Effector CD8-positive, alpha-beta T cell (primary cell): ENCODE data around the gene XK.

Experiments used
- DNase-seq: peaks from one replicate; lab custom pipeline; 2025; lab: John Stamatoyannopoulos, UW

Gene XK

DNA sequence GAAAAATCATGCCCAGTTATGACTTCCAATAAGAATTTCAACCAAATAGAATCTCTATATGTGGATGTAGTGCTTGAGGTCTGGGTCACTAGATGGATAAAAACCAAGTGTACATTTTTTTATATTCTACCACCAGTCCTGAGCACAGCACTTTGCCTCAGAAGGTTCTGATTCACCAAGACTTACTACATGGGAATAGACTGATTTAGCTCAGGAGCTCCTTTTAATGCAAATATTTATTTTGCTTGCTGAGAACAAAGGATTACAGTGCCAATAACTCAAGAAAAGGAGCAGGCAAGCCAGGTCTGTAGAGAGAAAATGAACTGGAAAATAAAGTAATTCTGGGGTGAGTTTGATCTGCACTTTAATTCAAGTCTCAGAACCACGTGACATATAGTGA lies 6.4 kb upstream of the XK start:
- DNase-seq: no peak

DNA sequence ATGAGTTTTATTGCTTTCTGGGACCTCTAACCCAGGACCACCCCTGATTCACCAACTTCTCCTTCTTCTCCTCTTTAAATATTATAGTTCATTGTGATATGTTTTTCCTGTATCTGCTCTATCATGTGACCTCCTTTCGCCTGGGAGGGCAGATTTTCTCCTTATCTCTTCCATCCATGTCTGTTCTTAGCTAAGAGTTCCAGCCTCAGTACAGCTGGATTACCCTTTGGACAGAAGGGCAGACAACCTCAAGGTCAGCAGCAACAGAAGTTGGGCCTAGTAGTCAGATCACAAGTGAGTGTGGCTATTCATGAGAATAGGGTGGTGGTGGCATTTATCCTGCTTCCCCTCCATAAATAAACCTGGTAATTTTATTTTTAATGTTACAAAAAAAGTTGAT lies 5.7 kb upstream of the XK start:
- no peak for DNase-seq

DNA sequence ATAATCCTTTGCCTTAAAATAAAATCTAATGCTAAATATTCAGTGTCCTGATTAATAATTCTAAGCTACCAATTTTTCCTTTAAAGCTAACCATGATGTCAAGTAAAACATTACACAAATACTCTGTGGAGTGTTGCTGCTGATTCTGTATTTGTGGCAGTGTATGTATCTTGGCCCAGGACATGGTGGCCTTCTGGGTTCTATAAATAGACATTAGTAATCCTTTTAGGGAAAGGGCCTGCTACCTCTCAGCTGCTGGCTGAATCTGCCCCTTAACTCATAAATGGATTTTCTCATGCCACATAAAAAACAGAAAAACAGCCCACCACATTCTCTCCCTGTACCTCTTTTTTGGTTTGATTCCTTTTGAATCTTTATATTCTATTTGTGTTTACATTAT lies 1.2 kb upstream of the XK start:
- no peak for DNase-seq

DNA sequence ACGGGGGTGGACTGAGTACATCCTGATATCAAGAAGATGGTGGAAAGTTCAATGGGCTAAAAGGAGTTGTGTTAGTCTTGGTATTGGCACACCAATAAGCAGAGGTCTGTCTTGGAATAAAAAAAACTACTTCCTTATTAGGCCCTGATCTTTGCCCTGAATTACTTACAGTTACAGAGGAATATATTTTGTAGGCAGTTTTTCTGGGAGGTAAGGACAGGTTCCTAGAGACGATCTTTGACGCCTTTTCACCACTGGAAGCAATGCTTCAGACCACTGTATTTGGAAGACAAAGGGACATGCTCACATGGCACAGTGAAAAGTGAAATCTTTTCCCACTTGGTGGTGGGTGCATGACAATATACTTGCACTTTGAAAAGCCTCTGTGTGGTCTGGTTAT lies 618 bp upstream of the XK start:
- DNase-seq: no peak

DNA sequence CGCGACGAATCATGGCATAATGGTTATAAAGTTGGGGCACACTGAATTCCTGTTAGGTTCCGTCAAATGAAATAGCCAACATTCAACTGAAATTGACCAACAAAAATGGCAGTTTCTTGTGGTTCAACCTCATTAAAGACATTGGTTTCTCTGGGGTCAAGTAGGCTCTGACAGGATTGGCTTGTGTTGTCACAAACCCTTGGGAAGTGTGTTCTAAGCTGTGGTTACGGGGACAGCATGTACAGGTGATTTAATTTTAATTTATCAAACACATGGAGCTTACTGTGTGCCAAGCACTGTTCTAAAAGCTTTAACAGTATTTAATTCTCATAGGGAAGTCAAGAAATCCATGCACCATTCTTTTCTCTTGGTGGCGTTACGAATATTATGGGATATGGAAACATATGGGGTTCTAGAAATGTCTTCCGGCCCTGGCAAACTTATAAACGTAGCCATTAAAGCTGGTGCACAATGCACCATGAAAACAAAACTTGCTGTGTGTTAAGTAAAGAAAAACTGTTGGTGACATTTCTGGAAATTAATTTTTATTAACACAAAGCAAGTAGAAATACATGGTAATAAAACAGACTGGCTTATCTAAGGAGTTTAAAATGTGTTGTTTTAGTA lies 891 bp downstream of the XK start:
- no peak for DNase-seq

DNA sequence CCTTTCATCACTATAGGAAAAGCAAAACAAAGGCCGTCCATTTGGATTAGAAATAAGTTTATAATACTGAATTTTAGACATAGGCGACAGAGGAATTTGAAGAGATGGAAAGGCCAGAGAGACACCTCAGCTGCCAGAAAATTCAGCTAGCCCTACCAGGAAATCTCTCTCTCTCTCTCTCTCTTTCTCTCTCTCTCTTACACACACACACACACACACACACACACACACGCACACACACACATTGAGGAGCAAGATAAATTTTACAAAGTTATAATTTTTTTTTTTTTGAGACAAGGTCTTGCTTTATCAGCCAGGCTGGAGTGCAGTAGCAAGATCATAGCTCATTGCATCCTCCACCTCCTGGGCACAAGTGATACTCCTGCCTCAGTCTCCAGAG lies 1.4 kb downstream of the XK start:
- no peak for DNase-seq

DNA sequence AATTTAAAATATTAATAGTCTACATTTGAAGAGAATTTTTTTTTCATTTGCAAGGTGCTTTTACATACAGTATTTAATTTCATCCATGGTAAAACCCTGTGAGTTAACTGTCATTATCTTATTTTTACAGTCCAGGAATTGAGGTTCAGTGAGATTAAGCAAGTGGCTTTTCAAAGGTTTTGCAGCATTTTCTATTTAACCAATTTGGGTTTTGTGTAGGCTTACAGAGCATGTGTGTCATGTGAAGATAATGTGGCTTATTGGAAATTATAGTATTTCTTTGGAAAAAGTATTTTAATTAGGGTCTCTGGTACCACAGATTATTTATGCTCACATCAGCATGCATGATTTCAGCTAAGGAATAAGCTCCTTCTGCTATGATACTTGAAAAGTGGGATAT lies 4.5 kb downstream of the XK start:
- no peak for DNase-seq

DNA sequence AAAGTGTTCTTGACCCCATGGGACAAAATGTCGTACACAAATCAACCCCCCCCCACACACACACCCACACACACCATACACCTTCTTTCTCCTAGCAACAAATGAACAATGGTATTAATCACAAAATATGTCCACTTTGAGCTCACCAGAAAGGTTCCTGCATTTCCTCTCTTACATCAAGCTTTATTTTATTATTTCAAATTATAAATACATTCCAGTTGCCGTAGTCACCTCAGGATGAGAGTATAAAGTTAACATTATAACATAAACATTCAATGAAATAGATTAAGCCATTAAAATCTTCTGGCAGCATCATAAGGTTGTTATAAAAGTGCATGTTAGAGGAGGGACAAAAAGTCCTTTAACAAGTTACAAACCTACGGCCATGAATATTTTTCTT lies 7.3 kb downstream of the XK start:
- no peak for DNase-seq

DNA sequence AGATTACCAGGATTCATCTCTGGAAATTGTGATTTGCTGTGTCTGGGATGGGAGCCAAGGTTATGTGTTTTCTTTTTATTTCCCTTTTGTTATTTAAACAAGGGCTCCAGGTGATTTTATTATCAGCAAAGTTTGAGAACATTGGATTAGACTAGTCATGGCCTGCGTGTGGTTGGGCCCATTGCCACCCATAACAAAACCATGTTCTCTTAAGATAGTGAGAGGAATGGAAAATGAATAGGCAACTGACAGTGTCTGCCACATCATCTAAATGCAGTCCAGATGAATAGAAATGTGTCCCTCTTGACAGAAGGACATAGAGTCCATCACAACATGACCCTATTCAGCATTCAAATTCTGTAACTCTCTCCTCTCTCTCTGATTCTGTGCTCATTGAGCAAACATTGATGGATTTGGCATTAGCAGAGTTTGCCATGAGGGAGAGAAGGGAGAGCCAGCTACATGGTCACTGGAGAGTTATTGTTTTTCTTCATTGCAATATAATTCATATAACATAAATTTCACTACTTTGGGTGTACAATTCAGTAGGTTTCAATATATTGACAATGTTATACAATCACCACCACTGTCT lies 11.7 kb downstream of the XK start:
- no peak for DNase-seq

DNA sequence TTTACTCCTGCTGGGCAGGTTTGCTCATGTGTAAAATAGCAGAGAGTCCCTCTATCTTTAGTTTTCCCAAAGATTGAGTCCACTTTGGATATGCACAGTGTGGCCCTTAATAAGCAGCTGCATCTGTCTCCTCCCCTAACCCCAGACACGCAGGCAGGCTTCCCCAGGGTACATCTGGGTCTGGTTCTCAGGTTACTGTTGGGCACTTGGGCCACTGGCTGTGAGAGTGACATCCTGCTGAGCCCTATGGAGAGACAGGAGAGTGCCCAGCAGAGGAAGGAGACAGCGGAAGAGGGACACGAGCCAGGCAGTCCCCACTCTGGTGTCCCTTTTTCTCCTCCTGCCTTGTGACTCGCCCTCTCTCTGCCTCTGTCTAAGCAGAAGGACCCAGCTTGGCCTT lies 16.0 kb downstream of the XK start:
- no peak for DNase-seq

DNA sequence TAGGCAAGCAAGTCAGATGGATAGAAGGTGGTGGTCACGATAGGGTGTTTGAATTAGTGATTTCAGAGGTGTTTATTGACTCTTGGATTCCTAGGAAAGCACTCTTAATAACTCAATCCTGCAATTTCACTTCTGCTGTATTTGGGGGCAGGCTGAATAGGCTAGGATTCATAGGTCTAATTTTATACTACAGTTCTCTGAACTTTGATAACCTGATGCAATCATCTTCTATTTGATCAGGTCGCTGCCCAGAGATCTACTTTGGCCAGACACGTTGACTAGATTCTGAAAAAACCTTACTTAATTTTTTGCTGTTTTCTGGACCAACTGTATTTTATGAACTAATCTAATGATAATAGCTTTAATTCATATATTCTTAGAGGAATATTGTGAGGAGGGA lies 26.4 kb downstream of the XK start:
- DNase-seq: no peak

DNA sequence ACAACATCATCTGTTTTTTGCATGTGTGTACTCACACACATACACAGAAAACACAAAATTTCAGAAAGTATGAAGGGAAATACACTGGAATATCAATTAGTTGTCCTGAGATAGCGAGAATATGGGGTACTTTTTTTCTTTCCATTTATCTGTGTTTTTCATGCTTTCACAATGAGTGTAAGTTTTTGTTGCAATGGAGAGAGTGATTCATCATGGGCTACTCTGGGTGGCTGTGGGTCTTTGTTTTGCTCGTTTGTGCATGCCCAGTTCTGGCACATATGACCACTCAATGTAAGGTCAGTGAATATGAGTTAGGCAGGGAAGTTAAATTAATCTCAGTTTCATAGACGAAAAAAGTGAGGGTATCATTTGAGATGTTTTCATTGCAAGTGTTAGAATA lies 26.9 kb downstream of the XK start:
- no peak for DNase-seq

DNA sequence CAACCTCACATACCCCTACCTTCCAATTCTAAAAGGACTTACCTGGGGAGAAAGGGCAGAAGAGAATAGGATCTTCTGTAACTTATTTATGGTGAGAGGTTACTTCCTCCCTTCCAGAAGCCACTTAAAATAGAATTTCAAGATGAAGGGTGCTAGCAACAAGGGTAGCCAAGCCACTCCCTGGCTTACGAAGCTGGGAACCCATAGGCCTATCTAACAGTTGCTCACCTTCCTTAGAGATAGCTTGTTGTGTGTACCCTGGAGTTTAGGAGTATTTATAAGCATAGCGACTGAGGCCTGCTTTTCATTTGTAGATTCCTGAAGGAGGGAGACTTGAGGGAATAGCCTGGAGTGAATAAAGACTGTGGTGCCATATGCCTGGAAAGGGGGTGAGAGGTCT lies 28.9 kb downstream of the XK start:
- no peak for DNase-seq

DNA sequence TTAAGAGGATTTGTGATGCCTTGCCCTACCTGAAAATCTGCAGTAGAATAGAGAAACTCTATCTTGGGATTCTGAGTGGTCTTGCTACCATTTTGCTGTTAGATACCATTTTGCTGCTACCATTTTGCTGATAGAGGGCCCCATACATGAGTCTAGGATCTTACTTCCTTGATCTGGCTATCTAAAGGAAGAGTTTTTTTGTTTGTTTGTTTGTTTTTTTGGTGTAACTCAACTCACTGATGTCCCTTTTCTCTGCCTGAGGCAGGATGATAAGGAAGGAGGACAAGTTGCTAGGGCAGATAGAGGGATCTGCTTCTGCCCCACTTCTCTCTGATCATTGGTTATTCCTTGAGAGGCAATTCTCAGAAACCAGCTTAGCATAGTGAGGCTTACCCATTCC lies 31.0 kb downstream of the XK start:
- DNase-seq: no peak

DNA sequence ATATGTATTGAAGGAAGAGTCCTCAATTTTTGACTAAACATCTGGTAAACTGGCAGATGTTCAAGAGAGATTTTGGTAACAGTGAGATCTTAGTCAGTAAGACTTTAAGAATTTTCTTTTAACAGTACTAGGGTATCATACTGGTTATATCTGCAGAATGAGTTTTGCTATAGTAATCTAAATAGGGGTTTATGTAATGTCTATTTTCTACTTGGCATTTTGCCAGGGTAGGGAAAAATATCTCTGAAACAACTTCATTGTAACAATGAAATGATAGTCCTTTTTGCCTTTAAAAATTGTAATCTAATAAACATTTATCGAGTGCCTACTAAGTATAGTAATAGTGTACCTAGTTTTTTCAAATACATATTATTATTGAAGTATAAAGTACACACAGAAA lies 32.1 kb downstream of the XK start:
- DNase-seq: no peak

DNA sequence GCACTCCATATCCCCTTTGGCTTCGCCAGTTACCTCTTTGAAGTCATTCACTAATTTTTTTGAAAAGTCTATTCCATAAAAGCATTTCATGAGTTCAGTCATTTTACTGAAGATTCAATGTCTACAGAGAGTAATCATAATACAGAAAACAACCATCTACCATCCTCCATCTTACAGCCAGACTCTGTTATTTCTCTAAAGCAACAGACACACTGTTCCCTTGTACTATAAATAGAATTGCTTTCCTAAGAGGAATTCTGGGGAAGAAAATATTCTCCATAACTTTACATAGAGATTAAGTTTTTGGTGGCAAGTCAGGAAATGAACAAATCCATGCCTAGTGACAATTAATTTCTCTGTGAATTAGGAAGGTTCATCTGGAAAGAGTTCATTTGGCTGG lies 37.0 kb downstream of the XK start:
- no peak for DNase-seq

DNA sequence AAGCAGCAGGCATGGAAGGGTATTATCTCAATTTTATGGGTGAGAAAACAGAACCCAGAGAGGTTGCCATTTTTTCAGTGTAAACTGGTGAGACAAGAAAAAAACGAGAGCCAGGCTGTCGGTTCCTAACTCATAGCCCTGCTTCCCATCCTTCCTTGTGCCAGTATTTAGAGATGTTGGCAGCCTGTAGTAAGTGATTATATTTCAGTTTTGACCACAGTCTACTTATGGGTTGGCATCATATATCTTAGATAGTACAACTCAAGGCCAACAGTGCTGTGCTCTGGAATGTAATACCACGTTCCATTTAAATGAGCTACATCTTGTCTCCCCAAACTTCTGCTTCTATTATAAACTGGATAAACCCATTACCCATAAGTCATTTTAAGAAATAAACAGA lies 40.8 kb downstream of the XK start:
- DNase-seq: no peak

DNA sequence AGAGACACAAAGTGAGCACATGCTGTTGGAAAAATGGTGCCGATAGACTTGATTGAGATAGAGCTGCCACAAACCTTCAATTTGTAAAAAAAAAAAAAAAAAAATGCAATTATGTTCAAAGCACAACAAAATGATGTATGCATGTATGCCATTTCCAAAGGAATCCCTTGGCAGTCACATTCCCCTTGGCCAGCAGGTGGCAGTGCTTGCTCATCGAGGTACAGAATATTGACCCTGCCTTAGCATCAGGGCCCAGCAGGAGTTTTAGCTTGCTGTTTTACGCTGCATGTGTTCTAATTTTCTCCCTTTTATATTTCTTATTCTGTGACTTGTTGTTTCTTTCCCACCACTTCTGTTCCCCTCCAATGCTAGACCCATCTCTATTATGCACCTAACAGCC lies 59.8 kb downstream of the XK start:
- peak; percentile 67 for DNase-seq

DNA sequence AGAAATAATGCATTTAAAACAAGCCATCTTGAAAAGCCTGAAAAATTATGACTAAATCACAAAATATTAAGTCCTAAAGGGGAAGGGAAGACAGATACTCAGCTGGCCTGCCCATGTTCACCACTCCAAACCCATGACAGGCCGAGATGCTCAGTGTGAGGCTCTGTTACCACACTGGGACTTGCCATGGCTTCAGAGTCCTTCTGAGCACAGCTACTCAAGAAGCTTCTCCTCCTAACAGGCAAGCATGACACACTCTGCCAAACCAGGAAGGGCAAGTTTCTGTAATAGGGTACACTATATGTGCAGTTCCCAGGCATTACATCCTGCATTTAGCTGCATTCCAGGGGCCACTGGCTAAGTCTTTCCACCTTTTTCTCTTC lies 60.2 kb downstream of the XK start:
- no peak for DNase-seq

DNA sequence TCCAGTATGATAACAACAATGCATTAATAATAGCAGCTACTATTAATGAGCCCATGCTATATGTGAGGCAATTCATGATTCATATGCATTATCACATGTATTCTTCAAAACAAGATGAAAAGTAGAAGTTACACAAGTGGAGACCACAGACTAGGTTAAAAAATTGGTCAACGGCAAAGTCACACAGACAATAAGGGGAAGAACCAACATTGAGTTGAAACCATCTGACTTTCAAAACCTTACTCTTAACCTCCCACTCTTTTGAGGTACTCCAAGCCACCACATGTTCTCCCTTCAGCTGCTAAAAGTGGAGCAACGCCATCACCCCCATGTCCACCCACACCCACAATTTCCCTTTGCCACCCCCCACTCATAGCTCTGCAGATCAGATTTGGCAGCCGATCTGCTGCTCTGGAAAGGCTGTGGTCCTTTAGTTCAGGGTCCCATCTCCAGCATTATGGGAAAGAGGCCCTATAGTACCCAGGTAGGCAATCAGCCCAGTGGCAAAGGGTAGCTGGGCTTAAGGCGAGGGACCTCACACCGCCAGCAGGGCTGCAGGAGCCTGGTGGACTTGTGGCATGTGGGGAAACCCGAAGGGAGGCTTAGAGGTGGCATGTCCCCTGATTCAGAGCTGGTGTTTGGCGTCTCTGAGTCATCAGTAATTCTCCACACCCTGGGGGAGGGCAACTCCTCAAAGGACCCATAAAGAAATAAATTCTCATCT lies 60.8 kb downstream of the XK start:
- no peak for DNase-seq

DNA sequence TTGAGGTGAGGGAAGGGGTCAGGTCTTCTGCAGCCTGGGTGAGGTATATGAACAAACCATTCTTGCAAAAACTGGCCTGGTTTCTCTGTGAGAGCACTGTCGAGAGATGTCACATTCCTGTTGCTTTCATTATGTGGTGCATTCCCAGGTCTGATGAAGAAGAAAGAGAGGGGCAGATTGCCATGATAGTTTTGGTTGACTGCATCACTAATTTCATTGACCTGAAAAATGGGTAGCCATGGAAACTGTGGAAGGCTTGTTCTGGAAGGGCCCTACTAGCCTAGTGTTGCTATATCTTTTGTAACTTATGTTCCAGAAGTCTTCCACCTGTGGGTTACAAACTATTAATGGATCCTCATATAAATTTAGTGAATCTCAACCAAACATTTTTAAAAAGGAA lies 61.4 kb downstream of the XK start:
- DNase-seq: no peak

DNA sequence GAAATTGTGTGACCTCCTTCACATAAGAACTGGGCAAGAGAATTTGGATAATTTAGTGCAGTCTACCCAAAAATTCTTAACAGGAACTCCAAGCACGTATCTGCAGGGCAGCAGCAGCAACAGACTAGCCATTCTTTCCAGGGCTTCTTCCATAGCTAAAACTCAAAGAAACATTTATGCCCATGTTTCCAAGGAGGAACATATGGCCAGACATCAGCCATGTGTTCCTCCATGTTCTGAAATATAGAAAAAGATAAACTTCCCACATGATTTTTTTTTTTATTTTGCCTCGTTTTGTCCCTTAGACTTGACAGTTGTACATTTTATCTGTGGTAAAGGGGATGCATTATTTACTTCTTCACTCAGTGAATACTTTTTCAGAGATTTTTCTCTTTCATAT lies 66.7 kb downstream of the XK start:
- no peak for DNase-seq

DNA sequence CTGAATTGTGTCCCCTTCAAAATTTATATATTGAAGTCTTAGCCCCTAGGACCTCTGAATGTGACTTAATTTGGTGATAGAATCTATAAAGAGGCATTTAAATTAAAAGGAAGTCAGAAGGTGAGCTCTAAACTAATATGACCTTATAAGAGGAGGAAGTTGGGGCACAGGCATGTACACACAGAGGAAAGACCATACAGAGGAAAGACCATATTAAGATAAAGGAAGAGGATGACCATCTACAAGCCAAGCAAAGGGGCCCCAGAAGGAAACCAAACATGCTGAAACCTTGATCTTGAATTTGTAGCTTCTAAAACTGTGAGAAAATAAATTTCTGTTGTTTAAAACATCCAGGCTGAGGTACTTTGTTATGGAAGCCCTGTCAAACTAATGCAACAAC lies 67.3 kb downstream of the XK start:
- no peak for DNase-seq

DNA sequence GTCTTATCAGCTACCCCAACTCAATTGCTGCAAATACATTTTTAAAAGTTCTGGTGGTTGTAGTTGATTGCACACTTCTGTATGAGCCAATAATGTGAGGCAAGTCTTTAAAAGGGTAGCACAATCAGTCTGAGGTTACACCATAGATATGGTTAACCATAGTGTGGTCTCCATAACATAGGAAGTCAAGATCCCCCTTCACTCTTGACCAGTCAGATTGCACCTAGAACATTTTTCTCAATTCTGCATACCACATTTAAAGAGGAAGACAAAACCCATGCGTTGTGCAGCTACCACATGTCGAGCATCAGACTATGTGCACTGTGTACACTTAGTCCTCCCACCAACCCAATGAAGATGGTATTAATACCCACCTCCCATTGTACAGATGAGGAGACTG lies 67.8 kb downstream of the XK start:
- DNase-seq: no peak
